ENCODE data around the gene FGD6. TPM values are rescaled to one million over a fixed set of nuclear protein-coding genes. Genes with fewer than 3 reads are reported as not detected.

The FGD6 gene
- total RNA-seq, 1 experiment from 2014 or later: 28.3 TPM

DNA sequence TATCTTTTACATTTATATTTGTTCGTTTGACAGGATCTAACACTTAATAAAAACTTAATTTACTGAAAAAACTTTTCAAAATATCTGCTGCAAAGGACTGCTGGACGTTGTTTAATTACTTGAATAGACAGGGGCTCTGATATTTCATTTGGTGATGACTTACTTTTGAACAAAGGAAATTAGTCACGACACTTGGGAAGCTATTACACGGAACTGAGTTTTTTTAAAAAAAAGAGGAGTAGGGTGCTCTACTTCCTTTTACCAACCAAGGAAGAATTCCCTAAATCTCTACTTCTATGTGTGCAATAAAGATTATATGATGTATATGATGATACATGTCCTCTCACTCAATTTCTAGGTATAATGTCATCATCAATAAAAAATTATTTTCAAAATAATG, 4.7 kb downstream of the FGD6 start:
- no peaks in the 10 kb centered on the region for H3K9me3 ChIP-seq (ENCODE audit: control insufficient read depth, insufficient read depth, low read depth, low read length)
- in situ Hi-C loops (cut with HindIII; ENCODE audit: low pct_unique_long_range_greater_than_20kb, low sequenced_read_pairs): no loop called here
- DNase-seq (ENCODE audit: low read depth, low spot score) (no peak), ATAC-seq (no peak)
- no peak for TF ChIP-seq POLR2AphosphoS5 (IDR thresholded peaks at IDR 0.05; ENCODE audit: low read depth, low read length)
- TF ChIP-seq REST (IDR thresholded peaks at IDR 0.05; ENCODE audit: insufficient read depth in 1 of 2, low read depth in 2 of 2, low read length in 1 of 2): no peak
- TF ChIP-seq, protein P1, sequence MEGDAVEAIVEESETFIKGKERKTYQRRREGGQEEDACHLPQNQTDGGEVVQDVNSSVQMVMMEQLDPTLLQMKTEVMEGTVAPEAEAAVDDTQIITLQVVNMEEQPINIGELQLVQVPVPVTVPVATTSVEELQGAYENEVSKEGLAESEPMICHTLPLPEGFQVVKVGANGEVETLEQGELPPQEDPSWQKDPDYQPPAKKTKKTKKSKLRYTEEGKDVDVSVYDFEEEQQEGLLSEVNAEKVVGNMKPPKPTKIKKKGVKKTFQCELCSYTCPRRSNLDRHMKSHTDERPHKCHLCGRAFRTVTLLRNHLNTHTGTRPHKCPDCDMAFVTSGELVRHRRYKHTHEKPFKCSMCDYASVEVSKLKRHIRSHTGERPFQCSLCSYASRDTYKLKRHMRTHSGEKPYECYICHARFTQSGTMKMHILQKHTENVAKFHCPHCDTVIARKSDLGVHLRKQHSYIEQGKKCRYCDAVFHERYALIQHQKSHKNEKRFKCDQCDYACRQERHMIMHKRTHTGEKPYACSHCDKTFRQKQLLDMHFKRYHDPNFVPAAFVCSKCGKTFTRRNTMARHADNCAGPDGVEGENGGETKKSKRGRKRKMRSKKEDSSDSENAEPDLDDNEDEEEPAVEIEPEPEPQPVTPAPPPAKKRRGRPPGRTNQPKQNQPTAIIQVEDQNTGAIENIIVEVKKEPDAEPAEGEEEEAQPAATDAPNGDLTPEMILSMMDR (IDR thresholded peaks at IDR 0.05): no peak
- no peak for TF ChIP-seq SIN3A (IDR thresholded peaks at IDR 0.05; ENCODE audit: borderline replicate concordance, insufficient read depth, low read depth, low read length)
- intact Hi-C loops (cut with micrococcal nuclease; ENCODE audit: unreplicated experiment): no loop called here
- H3K27ac ChIP-seq (ENCODE audit: low read length): peak overlapping the region; percentile 97
- BruUV-seq (replicated peaks): no TSS peak
- CTCF ChIA-PET: interaction anchor here (0.6 to 0.7 kb wide), 2 partner anchors 11 to 123 kb away, joined by 3 to 4 read pairs; no protein-coding TSS in a partner anchor
- H3K36me3 ChIP-seq (ENCODE audit: control insufficient read depth, insufficient read depth, low read length): no peaks in the 10 kb centered on the region; the same call in 1 of the 2 replicates
- H3K4me3 ChIP-seq (ENCODE audit: low read depth in 2 of 2, low read length in 2 of 2): no peak overlapping the region
- H3K27me3 ChIP-seq (ENCODE audit: control insufficient read depth, insufficient read depth, low read length): no peaks in the 10 kb centered on the region
- H3K4me1 ChIP-seq (ENCODE audit: control insufficient read depth, insufficient read depth, low read length): peaks cover 38% of the 10 kb centered on the region
- POLR2A ChIA-PET: no interaction called here

DNA sequence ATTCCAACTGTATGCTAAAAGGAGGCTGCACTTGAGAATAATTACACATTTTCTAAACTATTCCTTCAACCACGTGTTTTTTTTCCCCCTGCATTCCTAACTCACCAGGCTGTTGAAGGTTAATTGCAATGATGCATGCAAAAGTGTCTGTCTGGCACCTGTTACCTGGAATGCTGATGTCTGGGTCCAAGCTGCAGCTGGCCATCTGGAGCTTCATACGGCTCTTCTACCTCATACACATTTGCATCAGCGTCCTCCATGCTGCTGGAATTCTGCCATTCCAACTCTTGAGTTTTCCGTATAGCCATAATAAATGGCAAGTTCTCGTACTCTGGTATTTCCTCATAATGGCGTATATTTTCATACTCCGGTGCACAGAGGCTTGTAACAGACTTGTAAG, 8.6 kb downstream of the FGD6 start:
- Histone ChIP-seq H3K27ac (ENCODE audit: low read length) (peak overlapping the region; percentile 15), H3K9me3 (ENCODE audit: control insufficient read depth, insufficient read depth, low read depth, low read length) (no peaks in the 10 kb centered on the region), H3K36me3 (ENCODE audit: control insufficient read depth, insufficient read depth, low read length) (no peaks in the 10 kb centered on the region), H3K4me3 (ENCODE audit: low read depth in 2 of 2, low read length in 2 of 2) (no peak overlapping the region), H3K4me1 (ENCODE audit: control insufficient read depth, insufficient read depth, low read length) (peaks cover 53% of the 10 kb centered on the region), H3K27me3 (ENCODE audit: control insufficient read depth, insufficient read depth, low read length) (no peaks in the 10 kb centered on the region)
- CTCF ChIA-PET: no interaction called here
- no TSS peak for BruUV-seq (replicated peaks)
- POLR2A ChIA-PET: no interaction called here
- intact Hi-C loops (cut with micrococcal nuclease; ENCODE audit: unreplicated experiment) (no loop called here), in situ Hi-C loops (cut with HindIII; ENCODE audit: low pct_unique_long_range_greater_than_20kb, low sequenced_read_pairs) (loop anchor here (5.0 kb wide), 1 partner anchor 91 kb away; no protein-coding TSS in a partner anchor)
- TF ChIP-seq POLR2AphosphoS5 (IDR thresholded peaks at IDR 0.05; ENCODE audit: low read depth, low read length): no peak
- no peak for TF ChIP-seq SIN3A (IDR thresholded peaks at IDR 0.05; ENCODE audit: borderline replicate concordance, insufficient read depth, low read depth, low read length)
- DNase-seq (ENCODE audit: low read depth, low spot score) (no peak), ATAC-seq (no peak)

- no peak overlapping the region for H3K4me3 ChIP-seq (ENCODE audit: low read depth in 2 of 2, low read length in 2 of 2)
- ChIA-PET CTCF (no interaction called here), POLR2A (interaction anchor here (1.1 kb wide), 1 partner anchor 10 kb away, joined by 3 read pairs; the partner anchor contains the start of genes FGD6 and VEZT)
- no peaks in the 10 kb centered on the region for H3K36me3 ChIP-seq (ENCODE audit: control insufficient read depth, insufficient read depth, low read length)
- in situ Hi-C loops (cut with HindIII; ENCODE audit: low pct_unique_long_range_greater_than_20kb, low sequenced_read_pairs): loop anchor here (5.0 kb wide), 1 partner anchor 90 kb away; no protein-coding TSS in a partner anchor
- peak overlapping the region; percentile 98; the same call in 1 of the 2 replicates for H3K27ac ChIP-seq (ENCODE audit: low read length)
- ATAC-seq: no peak
- TF ChIP-seq, protein P1 (IDR thresholded peaks at IDR 0.05): no peak
- TF ChIP-seq TCF7L2 (IDR thresholded peaks at IDR 0.05; ENCODE audit: low read depth, low read length) (no peak), REST (IDR thresholded peaks at IDR 0.05; ENCODE audit: insufficient read depth in 1 of 2, low read depth in 2 of 2, low read length in 1 of 2) (no peak), POLR2AphosphoS5 (IDR thresholded peaks at IDR 0.05; ENCODE audit: low read depth, low read length) (no peak), SIN3A (IDR thresholded peaks at IDR 0.05; ENCODE audit: borderline replicate concordance, insufficient read depth, low read depth, low read length) (no peak)
- no peaks in the 10 kb centered on the region for H3K27me3 ChIP-seq (ENCODE audit: control insufficient read depth, insufficient read depth, low read length)
- no peak for DNase-seq (ENCODE audit: low read depth, low spot score)
- intact Hi-C loops (cut with micrococcal nuclease; ENCODE audit: unreplicated experiment): no loop called here
- peaks cover 53% of the 10 kb centered on the region for H3K4me1 ChIP-seq (ENCODE audit: control insufficient read depth, insufficient read depth, low read length)
- H3K9me3 ChIP-seq (ENCODE audit: control insufficient read depth, insufficient read depth, low read depth, low read length): no peaks in the 10 kb centered on the region
- no TSS peak for BruUV-seq (replicated peaks)
Observed at GRCh38 chr12:95207407-95207806, 9.9 kb downstream of the FGD6 start.

Data from Panc1 (cell line).